Muscle of leg (tissue), 9 donors: Measurements from ENCODE around the gene TP53AIP1. TPM values are rescaled to one million over a fixed set of nuclear protein-coding genes. Genes with fewer than 3 reads are reported as not detected.

ENCODE experiments used
- polyA plus RNA-seq, 8 donors: library from polyadenylated mRNA; unstranded; fragments of 120-200 nt; gene quantifications; one replicate each; pipeline versions ENCODE4 v1.2.1 to v1.2.3, GENCODE V29; 2013; ENCODE audit warnings: inconsistent platforms in 1 of 8, low replicate concordance in 1 of 8; ENCODE audit not compliant: insufficient read length in 8 of 8, insufficient read depth in 1 of 8
- total RNA-seq: library from RNA; stranded (reverse); fragments of 120-200 nt; gene quantifications from one replicate; pipeline ENCODE4 v1.2.4, GENCODE V29; 2013

TP53AIP1 gene
- total and polyA plus RNA-seq, 9 donors, result 0.15 to 2.2 (median 0.24) TPM; not detected in 1

Other genes with a start within 250 kb of the TP53AIP1 start
- 14.4 TPM for gene FLI1, start 248.8 kb downstream of the TP53AIP1 start, total RNA-seq
- 10 to 100 TPM; 13.8 to 19.7 (median 16.0) TPM for gene FLI1, start 248.8 kb downstream of the TP53AIP1 start, polyA plus RNA-seq
- gene KCNJ1, start 75.6 kb downstream of the TP53AIP1 start, total RNA-seq, result 0.18 TPM
- under 1 TPM in 7 of 8 donors, not detected in 1; 0.08 to 0.44 (median 0.19) TPM for gene KCNJ1, start 75.6 kb downstream of the TP53AIP1 start, polyA plus RNA-seq
- gene KCNJ5, start 51.5 kb downstream of the TP53AIP1 start, total RNA-seq, result 1.1 TPM
- gene KCNJ5, start 51.5 kb downstream of the TP53AIP1 start, polyA plus RNA-seq, result 1 to 10 TPM in 1 of 8 donors, under 1 TPM in 7; 0.35 to 1.5 (median 0.55) TPM
- 12.6 TPM for gene ARHGAP32, start 249.5 kb upstream of the TP53AIP1 start, total RNA-seq
- gene ARHGAP32, start 249.5 kb upstream of the TP53AIP1 start, polyA plus RNA-seq, result 10 to 100 TPM in 5 of 8 donors, 1 to 10 TPM in 3; 8.3 to 15.1 (median 10.3) TPM